Suprapubic skin (tissue), 4 donors: Measurements from ENCODE around the gene GALNT2. TPM values are rescaled to one million over a fixed set of nuclear protein-coding genes. Genes with fewer than 3 reads are reported as not detected.

Experiments
- DNase-seq, 2 donors: peaks; one replicate each; pipeline ENCODE4 v3.0.0-alpha.2; 2019; ENCODE audit warnings: low spot score in 2 of 2
- H3K27ac ChIP-seq: fragments of 200-600 bp; sonication (generic); one replicate; pipeline ENCODE4 v1.5.1; 2019
- H3K27me3 ChIP-seq: fragments of 200-600 bp; sonication (generic); one replicate; pipeline ENCODE4 v1.5.1; 2019
- H3K36me3 ChIP-seq: fragments of 200-600 bp; sonication (generic); one replicate; pipeline ENCODE4 v1.5.1; 2019
- H3K4me1 ChIP-seq: fragments of 200-600 bp; sonication (generic); one replicate; pipeline ENCODE4 v1.5.1; 2019
- H3K4me3 ChIP-seq: fragments of 200-600 bp; sonication (generic); one replicate; pipeline ENCODE4 v1.5.1; 2019; ENCODE audit warnings: mild to moderate bottlenecking
- H3K9me3 ChIP-seq: fragments of 200-600 bp; sonication (generic); one replicate; pipeline ENCODE4 v1.5.1; 2019
- EP300 ChIP-seq: sonication (generic); formaldehyde crosslinking; IDR thresholded peaks from one replicate; pipeline ENCODE4 v1.6.1; 2017; ENCODE audit warnings: antibody characterized with exemption
- POLR2A ChIP-seq, 2 donors: fragments of 450-650 bp; IDR thresholded peaks; one replicate each; pipeline ENCODE4 v1.6.1; 2017; ENCODE audit warnings: antibody characterized with exemption in 2 of 2, mild to moderate bottlenecking in 2 of 2, moderate library complexity in 2 of 2
- POLR2AphosphoS5 ChIP-seq, 3 donors: sonication (generic); formaldehyde crosslinking; IDR thresholded peaks; one replicate each; pipeline ENCODE4 v1.6.1; 2017; ENCODE audit warnings: antibody characterized with exemption in 3 of 3
- WGBS: methylation state at CpG from one replicate; pipeline ENCODE4 v1.1.5; 2018; 5-methylcytosine and 5-hydroxymethylcytosine counted together
- total RNA-seq, 4 donors: library from RNA; depleted of rRNA; stranded (reverse); fragments of >200 nt; gene quantifications; one replicate each; pipeline ENCODE4 v1.1.0, GENCODE V29; 2016
- TF ChIP-seq, protein P1 (sequence below), 2 donors: fragments of 200-600 bp in 1 of 2; fragments of 450-650 bp in 1 of 2; sonication (generic) in 1 of 2; IDR thresholded peaks; one replicate each; pipeline ENCODE4 v1.5.1; 2016 to 2019; ENCODE audit warnings: antibody characterized with exemption in 2 of 2, mild to moderate bottlenecking in 1 of 2, moderate library complexity in 1 of 2

The GALNT2 gene
- total RNA-seq, 4 donors from 2014 or later = 24.1 to 40.2 (median 36.4) TPM

DNA sequence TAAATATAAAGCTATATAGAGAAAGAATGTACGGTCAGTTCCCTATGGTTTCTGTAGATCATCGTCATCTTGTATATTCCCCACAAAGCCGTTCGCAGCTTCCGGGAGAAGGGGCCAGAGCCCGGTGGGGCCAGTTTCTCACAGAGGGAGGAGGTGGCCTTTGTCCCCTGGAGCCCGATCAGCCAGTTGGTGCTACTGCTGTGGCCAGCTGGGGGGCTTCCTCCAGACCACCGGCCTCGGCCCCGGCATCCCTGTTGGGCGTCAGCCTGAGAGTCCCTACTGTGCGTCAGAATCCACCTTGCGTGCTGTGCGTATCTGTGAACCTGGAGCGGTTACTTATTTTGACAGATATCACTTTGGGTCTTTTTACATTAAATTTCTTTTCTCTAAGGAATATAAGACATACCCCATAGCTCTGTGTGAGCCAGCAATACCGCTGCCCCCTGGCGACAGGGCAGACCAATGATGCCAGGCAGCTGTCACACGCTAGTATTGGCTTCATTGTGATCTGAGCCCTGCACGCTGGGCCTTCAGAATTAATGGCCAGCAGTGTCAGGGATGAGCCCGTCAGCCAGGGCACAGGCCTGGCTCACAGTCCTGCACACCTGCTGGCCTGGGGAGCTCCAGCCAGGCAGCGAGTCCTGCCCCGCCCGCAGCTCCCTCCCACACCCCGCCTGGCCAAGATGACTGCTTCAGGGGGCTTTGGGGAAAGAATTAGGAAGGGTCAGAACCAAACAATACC, 213.2 kb downstream of the GALNT2 start:
- no peak overlapping the region for H3K4me3 ChIP-seq
- WGBS = 91% methylated on average over 21 of the region's 24 CpGs
- DNase-seq = peak; percentile 51 to 72
- H3K9me3 ChIP-seq = no peaks in the 10 kb centered on the region
- H3K36me3 ChIP-seq = peaks cover 54% of the 10 kb centered on the region
- H3K4me1 ChIP-seq = no peaks in the 10 kb centered on the region
- no peaks in the 10 kb centered on the region for H3K27me3 ChIP-seq
- no peak overlapping the region for H3K27ac ChIP-seq
- TF ChIP-seq, protein P1, sequence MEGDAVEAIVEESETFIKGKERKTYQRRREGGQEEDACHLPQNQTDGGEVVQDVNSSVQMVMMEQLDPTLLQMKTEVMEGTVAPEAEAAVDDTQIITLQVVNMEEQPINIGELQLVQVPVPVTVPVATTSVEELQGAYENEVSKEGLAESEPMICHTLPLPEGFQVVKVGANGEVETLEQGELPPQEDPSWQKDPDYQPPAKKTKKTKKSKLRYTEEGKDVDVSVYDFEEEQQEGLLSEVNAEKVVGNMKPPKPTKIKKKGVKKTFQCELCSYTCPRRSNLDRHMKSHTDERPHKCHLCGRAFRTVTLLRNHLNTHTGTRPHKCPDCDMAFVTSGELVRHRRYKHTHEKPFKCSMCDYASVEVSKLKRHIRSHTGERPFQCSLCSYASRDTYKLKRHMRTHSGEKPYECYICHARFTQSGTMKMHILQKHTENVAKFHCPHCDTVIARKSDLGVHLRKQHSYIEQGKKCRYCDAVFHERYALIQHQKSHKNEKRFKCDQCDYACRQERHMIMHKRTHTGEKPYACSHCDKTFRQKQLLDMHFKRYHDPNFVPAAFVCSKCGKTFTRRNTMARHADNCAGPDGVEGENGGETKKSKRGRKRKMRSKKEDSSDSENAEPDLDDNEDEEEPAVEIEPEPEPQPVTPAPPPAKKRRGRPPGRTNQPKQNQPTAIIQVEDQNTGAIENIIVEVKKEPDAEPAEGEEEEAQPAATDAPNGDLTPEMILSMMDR (IDR thresholded peaks at IDR 0.05) = no peak
- TF ChIP-seq EP300 (no peak), POLR2AphosphoS5 (IDR thresholded peaks at IDR 0.05) (no peak), POLR2A (IDR thresholded peaks at IDR 0.05) (no peak)

DNA sequence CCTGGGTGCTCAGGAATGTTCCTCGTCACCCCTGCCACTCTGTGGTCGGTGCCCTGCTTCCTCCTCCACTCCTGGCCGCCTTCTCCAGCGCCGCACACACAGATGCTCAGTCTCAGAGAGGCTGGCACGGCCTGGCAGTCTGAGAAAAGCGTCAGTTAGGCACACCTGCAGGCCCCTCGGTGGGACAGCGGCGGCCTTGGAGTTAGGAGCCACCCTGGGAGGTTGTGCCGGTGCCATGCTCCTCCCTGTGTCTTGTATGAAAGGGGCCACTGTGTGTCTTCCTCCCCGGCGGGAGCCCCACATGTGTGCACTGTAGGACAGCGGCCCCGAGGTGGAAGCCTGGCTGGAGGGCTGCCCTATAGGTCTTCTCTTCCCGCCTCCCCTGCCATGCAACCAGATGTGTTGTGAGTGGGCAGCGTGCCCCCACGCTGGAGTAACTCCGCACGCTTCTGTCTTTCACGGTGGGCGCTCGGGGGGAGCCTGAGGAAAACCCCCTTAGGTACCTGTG, 213.9 kb downstream of the GALNT2 start:
- WGBS = 85% methylated on average over 19 of the region's 23 CpGs
- Histone ChIP-seq H3K4me1 (no peaks in the 10 kb centered on the region), H3K27ac (no peak overlapping the region), H3K36me3 (peaks cover 48% of the 10 kb centered on the region), H3K4me3 (no peak overlapping the region), H3K9me3 (no peaks in the 10 kb centered on the region), H3K27me3 (no peaks in the 10 kb centered on the region)
- no peak for TF ChIP-seq POLR2A (IDR thresholded peaks at IDR 0.05)
- TF ChIP-seq, protein P1 (IDR thresholded peaks at IDR 0.05) = no peak
- peak; percentile 54 to 60 for DNase-seq

DNA sequence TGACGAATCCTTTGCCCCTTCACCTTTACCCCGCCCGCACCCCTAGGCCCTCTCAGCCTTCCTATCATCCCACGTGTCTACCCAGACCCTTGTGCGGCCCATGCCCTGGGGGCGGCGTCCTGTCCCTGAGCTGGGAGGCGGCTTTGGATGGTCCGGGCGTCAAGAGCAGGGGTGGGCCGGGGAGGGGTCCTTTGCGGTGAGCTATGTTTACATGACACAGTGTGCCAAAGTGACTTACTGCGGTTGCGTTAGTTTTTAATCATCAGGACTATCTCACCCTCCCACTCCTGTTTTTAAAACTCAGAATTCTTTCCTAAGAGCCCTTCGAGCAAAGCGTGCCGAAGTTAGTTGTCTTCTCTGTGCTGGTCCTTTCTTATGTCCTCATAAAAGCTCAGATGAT, 214.5 kb downstream of the GALNT2 start:
- no peak overlapping the region for H3K4me3 ChIP-seq
- H3K36me3 ChIP-seq = peaks cover 42% of the 10 kb centered on the region
- H3K4me1 ChIP-seq = no peaks in the 10 kb centered on the region
- TF ChIP-seq POLR2A (IDR thresholded peaks at IDR 0.05) = no peak
- TF ChIP-seq EP300 = no peak
- TF ChIP-seq, protein P1 (IDR thresholded peaks at IDR 0.05) = no peak
- no peak for TF ChIP-seq POLR2AphosphoS5 (IDR thresholded peaks at IDR 0.05)
- 86% methylated on average over 17 of the region's 17 CpGs for WGBS
- DNase-seq = peak; percentile 61 to 74
- no peak overlapping the region for H3K27ac ChIP-seq
- H3K27me3 ChIP-seq = no peaks in the 10 kb centered on the region
- no peaks in the 10 kb centered on the region for H3K9me3 ChIP-seq

DNA sequence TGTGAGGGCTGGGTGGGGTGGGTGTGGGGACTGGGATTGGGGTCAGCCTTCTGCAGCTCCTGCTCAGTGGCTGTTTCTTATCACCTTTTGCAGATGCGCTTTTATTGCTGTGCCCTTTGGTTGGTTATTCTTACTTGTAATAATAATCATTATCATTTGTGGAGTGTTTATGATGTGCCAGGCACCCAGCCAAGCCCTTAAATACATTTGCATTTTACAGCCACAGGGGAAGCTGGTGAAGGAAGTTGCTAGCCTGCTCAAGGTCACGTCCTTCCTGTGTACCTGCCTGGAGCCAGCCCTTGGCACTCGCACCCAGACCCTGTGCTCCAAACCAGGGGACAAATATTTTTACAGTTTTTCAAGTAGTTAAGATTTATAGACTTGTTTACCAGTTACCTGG, 215.1 kb downstream of the GALNT2 start:
- Histone ChIP-seq H3K9me3 (no peaks in the 10 kb centered on the region), H3K4me3 (no peak overlapping the region), H3K36me3 (peaks cover 39% of the 10 kb centered on the region), H3K4me1 (no peaks in the 10 kb centered on the region), H3K27ac (no peak overlapping the region), H3K27me3 (no peaks in the 10 kb centered on the region)
- 38% methylated on average over 3 of the region's 3 CpGs for WGBS
- peak; percentile 27 to 38 for DNase-seq
- no peak for TF ChIP-seq EP300

DNA sequence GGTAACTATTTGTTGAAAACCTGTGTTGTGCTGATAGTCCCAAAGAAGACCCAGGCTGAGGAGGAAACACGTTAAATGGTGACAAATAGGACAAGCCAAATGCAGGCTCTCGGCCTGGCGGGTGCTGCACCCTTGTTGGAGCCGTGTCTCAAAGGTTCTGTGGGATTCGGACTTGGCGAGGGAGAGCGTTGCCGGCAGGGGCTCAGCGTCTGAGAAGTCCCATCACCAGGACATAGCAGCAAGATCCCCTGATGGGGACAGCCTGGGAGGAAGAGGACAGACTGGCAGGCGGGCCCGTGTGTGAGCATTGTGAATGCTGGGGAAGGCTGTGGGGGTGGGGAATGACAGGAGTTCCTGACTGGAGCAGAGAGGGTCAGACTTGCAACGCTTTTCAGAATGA, 216.6 kb downstream of the GALNT2 start:
- Histone ChIP-seq H3K4me3 (no peak overlapping the region), H3K36me3 (peaks cover 25% of the 10 kb centered on the region), H3K27ac (no peak overlapping the region), H3K27me3 (no peaks in the 10 kb centered on the region), H3K4me1 (no peaks in the 10 kb centered on the region), H3K9me3 (no peaks in the 10 kb centered on the region)
- DNase-seq = peak; percentile 26 to 31
- TF ChIP-seq POLR2A (IDR thresholded peaks at IDR 0.05) (no peak), EP300 (no peak), POLR2AphosphoS5 (IDR thresholded peaks at IDR 0.05) (no peak)
- TF ChIP-seq, protein P1 (IDR thresholded peaks at IDR 0.05) = no peak
- WGBS = 87% methylated on average over 12 of the region's 12 CpGs
